HG03095 (cell line): ENCODE results near the gene ARSJ.
A peak's percentile ranks its signal among the peaks of the same experiment; 100 is the strongest.
"Not testable (repeated sequence)": the region's sequence is repeated elsewhere in the genome, so short reads cannot be mapped to it uniquely, and the experiment has no call there.

ENCODE experiments used
- ATAC-seq: cut with Tn5 transposase; IDR thresholded peaks from one replicate; pipeline ENCODE4 v1.9.1; 2021; ENCODE audit warnings: moderate library complexity; ENCODE audit not compliant: unreplicated experiment

ARSJ gene

GRCh38 chr4:113979148-113979904, at the start of gene ARSJ:
ARSJ (minus strand) TSS chr4:113979647; CDS start chr4:113978834, 813 bp downstream.
- ATAC-seq, result no peak

GRCh38 chr4:114028071-114028470, 48.6 kb upstream of the ARSJ start:
- ATAC-seq, result no peak

- ATAC-seq, result no peak
Measured at GRCh38 chr4:114027596-114027995, 48.1 kb upstream of the ARSJ start.

- no peak for ATAC-seq
Measured at GRCh38 chr4:114026447-114026846, 47.0 kb upstream of the ARSJ start.

- ATAC-seq, result peak; percentile 85
Measured at GRCh38 chr4:114025176-114025777, 45.8 kb upstream of the ARSJ start.

- no peak for ATAC-seq
Measured at GRCh38 chr4:114021451-114021850, 42.0 kb upstream of the ARSJ start.

- no peak for ATAC-seq
Measured at GRCh38 chr4:114019969-114020358, 40.5 kb upstream of the ARSJ start.

- no peak for ATAC-seq
Measured at GRCh38 chr4:114019276-114019968, 40.0 kb upstream of the ARSJ start.

- no peak for ATAC-seq
Measured at GRCh38 chr4:114017120-114017917, 37.9 kb upstream of the ARSJ start.

GRCh38 chr4:114015444-114015899, 36.0 kb upstream of the ARSJ start:
- no peak for ATAC-seq

GRCh38 chr4:114013201-114013600, 33.8 kb upstream of the ARSJ start:
- not testable (repeated sequence) for ATAC-seq

GRCh38 chr4:114012749-114013148, 33.3 kb upstream of the ARSJ start:
- no peak for ATAC-seq

- no peak for ATAC-seq
Measured at GRCh38 chr4:114005569-114006442, 26.4 kb upstream of the ARSJ start.

- ATAC-seq, result not testable (repeated sequence)
Measured at GRCh38 chr4:114004483-114005226, 25.2 kb upstream of the ARSJ start.

GRCh38 chr4:113998531-113998930, 19.1 kb upstream of the ARSJ start:
- no peak for ATAC-seq

GRCh38 chr4:113998079-113998478, 18.6 kb upstream of the ARSJ start:
- no peak for ATAC-seq

GRCh38 chr4:113997206-113997605, 17.8 kb upstream of the ARSJ start:
- no peak for ATAC-seq

- no peak for ATAC-seq
Measured at GRCh38 chr4:113996599-113997177, 17.2 kb upstream of the ARSJ start.

GRCh38 chr4:113993887-113994286, 14.4 kb upstream of the ARSJ start:
- ATAC-seq, result no peak
